Neural cell (in vitro differentiated cells): ENCODE results near the gene PHACTR3. TPM values are rescaled to one million over a fixed set of nuclear protein-coding genes. Genes with fewer than 3 reads are reported as not detected.

Source experiments
- H2AFZ ChIP-seq: fragments of 200-600, 300-800 bp; sonication (generic), shearing (Covaris generic); 2 replicates; pipeline ENCODE4 v1.6.0; 2014; ENCODE audit warnings: low read depth, mild to moderate bottlenecking, antibody characterized with exemption, low read length, moderate library complexity
- H3F3A ChIP-seq: fragments of 200-600 bp; shearing (Covaris generic); 2 replicates; pipeline ENCODE4 v1.6.1; 2016; ENCODE audit warnings: mild to moderate bottlenecking, moderate library complexity, mixed read lengths, antibody characterized with exemption, low read length; ENCODE audit not compliant: insufficient read depth, poor library complexity, severe bottlenecking
- H3K27ac ChIP-seq: fragments of 200-600, 300-800 bp; sonication (generic), shearing (Covaris generic); 2 replicates; pipeline ENCODE4 v1.5.1; 2014; ENCODE audit warnings: mild to moderate bottlenecking, low read length, moderate library complexity
- H3K27me3 ChIP-seq: fragments of 300-800, 200-600 bp; sonication (generic), shearing (Covaris generic); 2 replicates; pipeline ENCODE4 v1.6.0; 2014; ENCODE audit warnings: mild to moderate bottlenecking, low read depth, low read length, moderate library complexity; ENCODE audit not compliant: insufficient read depth
- H3K36me3 ChIP-seq: fragments of 300-800, 200-600 bp; sonication (generic), shearing (Covaris generic); 2 replicates; pipeline ENCODE4 v1.5.1; 2014; ENCODE audit warnings: mild to moderate bottlenecking, antibody characterized with exemption, low read length, moderate library complexity; ENCODE audit not compliant: insufficient read depth
- H3K4me2 ChIP-seq: fragments of 300-800, 200-600 bp; sonication (generic), shearing (Covaris generic); 2 replicates; pipeline ENCODE4 v1.6.0; 2014; ENCODE audit warnings: mild to moderate bottlenecking, low read length
- H3K4me3 ChIP-seq: fragments of 300-800, 200-600 bp; sonication (generic), shearing (Covaris generic); 2 replicates; pipeline ENCODE4 v1.5.1; 2014; ENCODE audit warnings: mild to moderate bottlenecking, low read length, moderate library complexity
- H3K79me2 ChIP-seq: fragments of 200-600 bp; shearing (Covaris generic); replicated peaks from 2 replicates; pipeline ENCODE4 v1.6.0; 2014; ENCODE audit warnings: mild to moderate bottlenecking, low read length, moderate library complexity; ENCODE audit not compliant: insufficient read depth
- H3K9ac ChIP-seq: fragments of 300-800, 200-600 bp; sonication (generic), shearing (Covaris generic); 2 replicates; pipeline ENCODE4 v1.6.1; 2016; ENCODE audit warnings: mild to moderate bottlenecking, low read length, mixed read lengths
- H3K9me2 ChIP-seq: fragments of 200-600 bp; shearing (Covaris generic); 2 replicates; pipeline ENCODE4 v1.6.1; 2016; ENCODE audit warnings: mild to moderate bottlenecking, low read length, mixed read lengths; ENCODE audit not compliant: insufficient read depth
- H3K9me3 ChIP-seq: fragments of 200-600, 300-800 bp; sonication (generic), shearing (Covaris generic); 2 replicates; pipeline ENCODE4 v1.6.1; 2016; ENCODE audit warnings: mild to moderate bottlenecking, mixed run types, low read length, moderate library complexity, mixed read lengths
- H4K20me1 ChIP-seq: fragments of 200-600 bp; shearing (Covaris generic); 2 replicates; pipeline ENCODE4 v1.6.1; 2016; ENCODE audit warnings: mild to moderate bottlenecking, mixed run types; ENCODE audit not compliant: insufficient read depth
- EP300 ChIP-seq: fragments of 450-650 bp; conservative IDR thresholded peaks from 2 replicates; pipeline ENCODE4 v1.6.1; 2014; ENCODE audit warnings: antibody characterized with exemption, mild to moderate bottlenecking, moderate library complexity; ENCODE audit not compliant: poor library complexity, severe bottlenecking
- EZH2 ChIP-seq: fragments of 200-600, 300-800 bp; shearing (Covaris generic), sonication (generic); IDR thresholded peaks from 2 replicates; pipeline ENCODE4 v1.6.1; 2014; ENCODE audit warnings: antibody characterized with exemption, low read length, borderline replicate concordance, mild to moderate bottlenecking; ENCODE audit not compliant: insufficient read depth, poor library complexity, severe bottlenecking
- MXI1 ChIP-seq: fragments of 450-650 bp; conservative IDR thresholded peaks from 2 replicates; pipeline ENCODE4 v1.6.1; 2014; ENCODE audit warnings: antibody characterized with exemption, mild to moderate bottlenecking; ENCODE audit not compliant: poor library complexity, severe bottlenecking
- POLR2AphosphoS5 ChIP-seq: IDR thresholded peaks from 2 replicates; pipeline ENCODE4 v1.6.1; 2012
- RAD21 ChIP-seq: fragments of 450-650 bp; conservative IDR thresholded peaks from 2 replicates; pipeline ENCODE4 v1.6.1; 2014; ENCODE audit warnings: antibody characterized with exemption, mild to moderate bottlenecking, moderate library complexity
- SMC3 ChIP-seq: fragments of 450-650 bp; conservative IDR thresholded peaks from 2 replicates; pipeline ENCODE4 v1.6.1; 2014; ENCODE audit warnings: antibody characterized with exemption, mild to moderate bottlenecking, moderate library complexity; ENCODE audit not compliant: poor library complexity
- TAF1 ChIP-seq: IDR thresholded peaks from 2 replicates; pipeline ENCODE4 v1.6.1; 2012; ENCODE audit warnings: low read depth
- polyA plus RNA-seq: library from polyadenylated mRNA; depleted of rRNA; stranded (reverse); fragments of >200 nt; gene quantifications from 2 replicates; pipeline ENCODE4 v1.2.3, GENCODE V29; 2014
- TF ChIP-seq, protein P1 (sequence below): fragments of 450-650 bp; IDR thresholded peaks from 2 replicates; pipeline ENCODE4 v1.5.1; 2014; ENCODE audit warnings: antibody characterized with exemption, mild to moderate bottlenecking, moderate library complexity; ENCODE audit not compliant: poor library complexity, severe bottlenecking
- TF ChIP-seq, protein P2 (sequence below): IDR thresholded peaks from 2 replicates; pipeline ENCODE4 v1.6.1; 2012; ENCODE audit warnings: borderline replicate concordance

PHACTR3 gene
- polyA plus RNA-seq, 1 donor from 2014 or later = 1.3 TPM

DNA sequence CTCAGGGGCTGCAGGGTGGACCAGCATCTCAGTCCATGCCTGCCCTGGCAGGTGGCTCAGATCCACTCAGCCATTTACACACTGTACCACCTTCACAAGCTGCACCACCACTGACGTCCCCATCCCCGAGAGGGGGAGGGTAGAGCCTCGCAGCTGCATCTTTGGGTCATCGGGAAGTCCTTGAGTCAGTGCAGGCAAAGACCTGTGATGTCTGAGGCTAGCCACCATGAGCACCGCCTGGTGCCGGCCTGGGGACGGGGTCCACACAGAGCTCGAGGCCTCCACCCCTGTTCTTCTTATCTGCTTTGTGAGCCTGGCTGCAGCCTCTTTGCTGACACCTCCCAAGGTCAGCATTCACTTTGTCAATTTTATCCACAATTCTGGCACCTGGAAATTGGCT lies 141.4 kb downstream of the PHACTR3 start:
- TF ChIP-seq TAF1 (no peak), MXI1 (no peak), SMC3 (no peak), POLR2AphosphoS5 (no peak), EP300 (no peak), RAD21 (no peak)
- TF ChIP-seq, protein P1, sequence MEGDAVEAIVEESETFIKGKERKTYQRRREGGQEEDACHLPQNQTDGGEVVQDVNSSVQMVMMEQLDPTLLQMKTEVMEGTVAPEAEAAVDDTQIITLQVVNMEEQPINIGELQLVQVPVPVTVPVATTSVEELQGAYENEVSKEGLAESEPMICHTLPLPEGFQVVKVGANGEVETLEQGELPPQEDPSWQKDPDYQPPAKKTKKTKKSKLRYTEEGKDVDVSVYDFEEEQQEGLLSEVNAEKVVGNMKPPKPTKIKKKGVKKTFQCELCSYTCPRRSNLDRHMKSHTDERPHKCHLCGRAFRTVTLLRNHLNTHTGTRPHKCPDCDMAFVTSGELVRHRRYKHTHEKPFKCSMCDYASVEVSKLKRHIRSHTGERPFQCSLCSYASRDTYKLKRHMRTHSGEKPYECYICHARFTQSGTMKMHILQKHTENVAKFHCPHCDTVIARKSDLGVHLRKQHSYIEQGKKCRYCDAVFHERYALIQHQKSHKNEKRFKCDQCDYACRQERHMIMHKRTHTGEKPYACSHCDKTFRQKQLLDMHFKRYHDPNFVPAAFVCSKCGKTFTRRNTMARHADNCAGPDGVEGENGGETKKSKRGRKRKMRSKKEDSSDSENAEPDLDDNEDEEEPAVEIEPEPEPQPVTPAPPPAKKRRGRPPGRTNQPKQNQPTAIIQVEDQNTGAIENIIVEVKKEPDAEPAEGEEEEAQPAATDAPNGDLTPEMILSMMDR = no peak
- TF ChIP-seq, protein P2, sequence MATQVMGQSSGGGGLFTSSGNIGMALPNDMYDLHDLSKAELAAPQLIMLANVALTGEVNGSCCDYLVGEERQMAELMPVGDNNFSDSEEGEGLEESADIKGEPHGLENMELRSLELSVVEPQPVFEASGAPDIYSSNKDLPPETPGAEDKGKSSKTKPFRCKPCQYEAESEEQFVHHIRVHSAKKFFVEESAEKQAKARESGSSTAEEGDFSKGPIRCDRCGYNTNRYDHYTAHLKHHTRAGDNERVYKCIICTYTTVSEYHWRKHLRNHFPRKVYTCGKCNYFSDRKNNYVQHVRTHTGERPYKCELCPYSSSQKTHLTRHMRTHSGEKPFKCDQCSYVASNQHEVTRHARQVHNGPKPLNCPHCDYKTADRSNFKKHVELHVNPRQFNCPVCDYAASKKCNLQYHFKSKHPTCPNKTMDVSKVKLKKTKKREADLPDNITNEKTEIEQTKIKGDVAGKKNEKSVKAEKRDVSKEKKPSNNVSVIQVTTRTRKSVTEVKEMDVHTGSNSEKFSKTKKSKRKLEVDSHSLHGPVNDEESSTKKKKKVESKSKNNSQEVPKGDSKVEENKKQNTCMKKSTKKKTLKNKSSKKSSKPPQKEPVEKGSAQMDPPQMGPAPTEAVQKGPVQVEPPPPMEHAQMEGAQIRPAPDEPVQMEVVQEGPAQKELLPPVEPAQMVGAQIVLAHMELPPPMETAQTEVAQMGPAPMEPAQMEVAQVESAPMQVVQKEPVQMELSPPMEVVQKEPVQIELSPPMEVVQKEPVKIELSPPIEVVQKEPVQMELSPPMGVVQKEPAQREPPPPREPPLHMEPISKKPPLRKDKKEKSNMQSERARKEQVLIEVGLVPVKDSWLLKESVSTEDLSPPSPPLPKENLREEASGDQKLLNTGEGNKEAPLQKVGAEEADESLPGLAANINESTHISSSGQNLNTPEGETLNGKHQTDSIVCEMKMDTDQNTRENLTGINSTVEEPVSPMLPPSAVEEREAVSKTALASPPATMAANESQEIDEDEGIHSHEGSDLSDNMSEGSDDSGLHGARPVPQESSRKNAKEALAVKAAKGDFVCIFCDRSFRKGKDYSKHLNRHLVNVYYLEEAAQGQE = no peak
- no peak overlapping the region for H3K4me3 ChIP-seq
- no peaks in the 10 kb centered on the region for H3K79me2 ChIP-seq
- H4K20me1 ChIP-seq = no peaks in the 10 kb centered on the region
- no peaks in the 10 kb centered on the region for H3K9me2 ChIP-seq
- H3K4me2 ChIP-seq = no peak overlapping the region
- no peak overlapping the region for H3K27ac ChIP-seq
- H3K9me3 ChIP-seq = peaks cover 8% of the 10 kb centered on the region
- H3K27me3 ChIP-seq = no peaks in the 10 kb centered on the region
- H3F3A ChIP-seq = no peaks in the 10 kb centered on the region
- no peak overlapping the region for H3K9ac ChIP-seq
- H2AFZ ChIP-seq = no peak overlapping the region
- H3K36me3 ChIP-seq = no peaks in the 10 kb centered on the region

GRCh38 chr20:59746155-59746554 lies 141.8 kb downstream of the PHACTR3 start:
- Histone ChIP-seq H3K9me2 (no peaks in the 10 kb centered on the region), H3F3A (no peaks in the 10 kb centered on the region), H3K4me3 (no peak overlapping the region), H3K27ac (no peak overlapping the region), H3K27me3 (no peaks in the 10 kb centered on the region), H3K79me2 (no peaks in the 10 kb centered on the region), H4K20me1 (no peaks in the 10 kb centered on the region), H3K9me3 (peaks cover 8% of the 10 kb centered on the region), H3K36me3 (no peaks in the 10 kb centered on the region), H3K9ac (no peak overlapping the region), H3K4me2 (no peak overlapping the region), H2AFZ (no peak overlapping the region)
- TF ChIP-seq TAF1 = no peak
- TF ChIP-seq SMC3 = no peak
- no peak for TF ChIP-seq EZH2
- no peak for TF ChIP-seq MXI1
- no peak for TF ChIP-seq POLR2AphosphoS5
- no peak for TF ChIP-seq RAD21
